K562 (cell line): ENCODE measurements around the gene TGFA. TPM values are rescaled to one million over a fixed set of nuclear protein-coding genes. Genes with fewer than 3 reads are reported as not detected.

Experiments used
- ATAC-seq: fragments of 200-7000 bp; cut with Tn5 transposase; 3 replicates; pipeline ENCODE4 v1.9.1; 2020; ENCODE audit warnings: moderate library complexity
- BruUV-seq: library from RNA; stranded (reverse); fragments of 400-500 nt; replicated peaks from 2 replicates; lab custom pipeline; 2021; lab: Mats Ljungman, UMichigan
- CTCF ChIA-PET: fragments of 300-600 bp; formaldehyde crosslinking; extraction: SDS; loops from one replicate; lab custom pipeline; 2021; ENCODE audit warnings: low intra/inter-chr PET ratio; lab: Yijun Ruan, JAX
- POLR2A ChIA-PET: fragments of 300-600, 350-650 bp; sonication (Branson Sonifier 250); formaldehyde crosslinking; extraction: SDS; loops from one replicate; lab custom pipeline; 2021; ENCODE audit warnings: antibody characterized with exemption, inconsistent platforms; lab: Yijun Ruan, JAX
- DNase-seq, 4 experiments: peaks; one replicate each; pipeline versions ENCODE4 v3.0.0 to v3.0.0-alpha.2; 2011 to 2018; ENCODE audit warnings: low spot score in 3 of 4, mixed read lengths in 3 of 4; ENCODE audit errors: extremely low read depth in 1 of 4
- FAIRE-seq: peaks from 2 replicates; lab custom pipeline; 2011; peaks lifted over from hg19 to GRCh38; lab: Jason Lieb, UNC
- H2AFZ ChIP-seq: 2 replicates; pipeline ENCODE4 v1.6.0; 2011; ENCODE audit warnings: low read depth, low read length, control low read depth, inconsistent platforms
- H3K27ac ChIP-seq: fragments of 200-600 bp; 3 replicates; pipeline ENCODE4 v1.8.0; 2011; ENCODE audit warnings: low read depth, mild to moderate bottlenecking, control low read depth, inconsistent platforms, low read length, moderate library complexity, mixed read lengths; ENCODE audit errors: extremely low read depth
- H3K27me3 ChIP-seq, 2 experiments: fragments of 300-600 bp in 1 of 2; 2 replicates in 1 of 2; 3 replicates in 1 of 2; pipeline versions ENCODE4 v1.6.0 to v1.8.0; 2011; ENCODE audit warnings: inconsistent platforms in 2 of 2, low read length in 2 of 2, mild to moderate bottlenecking in 1 of 2, mixed read lengths in 1 of 2, moderate library complexity in 1 of 2; ENCODE audit not compliant: control insufficient read depth in 2 of 2, insufficient read depth in 2 of 2
- H3K36me3 ChIP-seq: fragments of 300-600 bp; 3 replicates; pipeline ENCODE4 v1.8.0; 2011; ENCODE audit warnings: mild to moderate bottlenecking, low read length, inconsistent platforms; ENCODE audit not compliant: control insufficient read depth, insufficient read depth
- H3K4me1 ChIP-seq, 2 experiments: fragments of 200-600 bp in 1 of 2; replicated peaks in 1 of 2; 2 replicates in 1 of 2; 3 replicates in 1 of 2; pipeline versions ENCODE4 v1.5.1 to v1.8.0; 2011; ENCODE audit warnings: inconsistent platforms in 2 of 2, low read length in 2 of 2, mild to moderate bottlenecking in 1 of 2, mixed read lengths in 1 of 2, moderate library complexity in 1 of 2; ENCODE audit not compliant: control insufficient read depth in 2 of 2, insufficient read depth in 2 of 2
- H3K4me2 ChIP-seq: 2 replicates; pipeline ENCODE4 v1.6.1; 2011; ENCODE audit warnings: low read length, control low read depth, inconsistent platforms, mixed read lengths; ENCODE audit not compliant: insufficient read depth
- H3K4me3 ChIP-seq: fragments of 200-600 bp; sonication (generic), shearing (Covaris generic); 2 replicates; pipeline ENCODE4 v1.5.1; 2016; ENCODE audit warnings: control low read depth, inconsistent platforms
- H3K79me2 ChIP-seq: fragments of 200-600 bp; 3 replicates; pipeline ENCODE4 v1.8.0; 2011; ENCODE audit warnings: low read length, inconsistent platforms; ENCODE audit not compliant: control insufficient read depth, insufficient read depth
- H3K9ac ChIP-seq, 2 experiments: 2 replicates each; pipeline versions ENCODE4 v1.6.0 to v1.6.1; 2011; ENCODE audit warnings: low read depth in 2 of 2, low read length in 2 of 2, control low read depth in 1 of 2, inconsistent platforms in 1 of 2, mild to moderate bottlenecking in 1 of 2, mixed read lengths in 1 of 2; ENCODE audit not compliant: insufficient read depth in 1 of 2
- H3K9me1 ChIP-seq: one replicate; pipeline ENCODE4 v1.6.0; 2011; ENCODE audit warnings: inconsistent platforms, mild to moderate bottlenecking, low read length, moderate library complexity; ENCODE audit not compliant: control insufficient read depth, insufficient read depth
- H3K9me3 ChIP-seq: replicated peaks from 2 replicates; pipeline ENCODE4 v1.5.1; 2011; ENCODE audit warnings: low read depth, low read length, inconsistent platforms; ENCODE audit not compliant: control insufficient read depth, insufficient read depth
- H4K20me1 ChIP-seq: replicated peaks from 2 replicates; pipeline ENCODE4 v1.6.1; 2011; ENCODE audit warnings: low read length, inconsistent platforms, mixed read lengths; ENCODE audit not compliant: control insufficient read depth, insufficient read depth
- DIDO1 ChIP-seq: fragments of 450-650 bp; IDR thresholded peaks from 2 replicates; pipeline ENCODE4 v1.6.1; 2016; ENCODE audit warnings: low read depth, missing biosample characterization, missing genetic modification characterization
- ZBTB11 ChIP-seq, 3 experiments: fragments of 200-800 bp in 1 of 3; fragments of 250-450 bp in 1 of 3; fragments of 450-650 bp in 1 of 3; sonication (Bioruptor Pico) in 1 of 3; sonication (Bioruptor generic) in 1 of 3; formaldehyde crosslinking in 1 of 3; IDR thresholded peaks; 2 replicates each; pipeline versions ENCODE4 v1.6.1 to v1.8.0; 2016 to 2022; ENCODE audit warnings: mild to moderate bottlenecking in 2 of 3, missing genetic modification characterization in 2 of 3, missing compliant biosample characterization in 1 of 3, moderate library complexity in 1 of 3
- WGBS: fragments of 100-300 bp; shearing (Covaris generic); methylation state at CpG from one replicate; pipeline ENCODE4 v1.1.6; 2016; ENCODE audit warnings: low coverage, mixed read lengths; ENCODE audit not compliant: insufficient coverage; ENCODE audit errors: missing lambda C conversion rate; 5-methylcytosine and 5-hydroxymethylcytosine counted together
- in situ Hi-C: fragments of 300-500 bp; cut with MboI; formaldehyde crosslinking; loops from 4 replicates; pipeline ENCODE4 v1.15.0; 2018; ENCODE audit warnings: inconsistent platforms, mixed read lengths
- intact Hi-C: fragments of 100-400 bp; cut with micrococcal nuclease; formaldehyde crosslinking; loops from 2 replicates; pipeline ENCODE4 v1.14.2; 2022
- polyA plus RNA-seq, 8 experiments: library from polyadenylated mRNA; depleted of rRNA in 4 of 8; stranded (reverse) in 5 of 8; unstranded in 3 of 8; fragments of >200 nt; fragmentation: Nextera tagmentation in 2 of 8; fragmentation: Illumina TruSeq in 1 of 8; extraction: Ambion mirVana in 2 of 8; extraction: Trizol in 1 of 8; gene quantifications; 2 replicates each; pipeline versions ENCODE4 v1.2.1 to v1.2.3, GENCODE V29; 2011 to 2014; ENCODE audit warnings: inconsistent platforms in 1 of 8, missing spikeins in 1 of 8
- total RNA-seq, 7 experiments: library from RNA; depleted of rRNA in 6 of 7; stranded (reverse); fragments of >200 nt in 6 of 7; fragmentation: Illumina TruSeq in 2 of 7; extraction: Trizol in 2 of 7; gene quantifications; 2 replicates each; pipeline versions ENCODE4 v1.2.1 to v1.2.3, GENCODE V29; 2011 to 2021; ENCODE audit warnings: low replicate concordance in 1 of 7

Gene TGFA
- total and polyA plus RNA-seq, 9 of the 15 experiments (the other 6 are each of a cell fraction or from before 2014, with no cell fraction given), result not detected

- no peak overlapping the region for H3K4me3 ChIP-seq
- peaks cover 0 to 15% of the 10 kb centered on the region in 2 experiments; a peak in 2 of 5 replicates for H3K4me1 ChIP-seq
- FAIRE-seq (peak; percentile 37), ATAC-seq (no peak), DNase-seq (no peak)
- ChIA-PET POLR2A (no interaction called here), CTCF (no interaction called here)
- H3K9me3 ChIP-seq, result no peaks in the 10 kb centered on the region
- H3K79me2 ChIP-seq, result no peaks in the 10 kb centered on the region
- in situ Hi-C loops, result no loop called here
- no peak overlapping the region for H3K4me2 ChIP-seq
- H3K27ac ChIP-seq, result no peak overlapping the region
- H4K20me1 ChIP-seq, result no peaks in the 10 kb centered on the region
- peaks cover 37 to 55% of the 10 kb centered on the region in 2 experiments for H3K27me3 ChIP-seq
- TF ChIP-seq DIDO1 (tag), result no peak
- no peaks in the 10 kb centered on the region for H3K9me1 ChIP-seq
- intact Hi-C loops, result loop anchor here (5.0 to 10.0 kb wide), 2 partner anchors 63 to 90 kb away; no protein-coding TSS in a partner anchor
- WGBS, result 15% methylated on average over 17 of the region's 18 CpGs
- no TSS peak for BruUV-seq
- H2AFZ ChIP-seq, result no peak overlapping the region
- no peaks in the 10 kb centered on the region for H3K36me3 ChIP-seq
- H3K9ac ChIP-seq, result no peak overlapping the region
These were observed 789 bp upstream of the TGFA start for GRCh38 chr2:70554338-70554892.

- no peak overlapping the region for H3K4me2 ChIP-seq
- ATAC-seq (no peak), FAIRE-seq (no peak), DNase-seq (no peak)
- H2AFZ ChIP-seq, result no peak overlapping the region
- no peak overlapping the region for H3K4me3 ChIP-seq
- H3K9me1 ChIP-seq, result no peaks in the 10 kb centered on the region
- no peak overlapping the region for H3K27ac ChIP-seq
- CTCF ChIA-PET, result interaction anchor here (1.6 kb wide), 1 partner anchor 94 kb away, joined by 4 read pairs; no protein-coding TSS in a partner anchor
- no peak for TF ChIP-seq ZBTB11 (CRISPR knock-in tag; IDR thresholded peaks at IDR 0.05)
- intact Hi-C loops (loop anchor here (5.0 to 10.0 kb wide), 2 partner anchors 64 to 92 kb away; no protein-coding TSS in a partner anchor), in situ Hi-C loops (no loop called here)
- BruUV-seq, result no TSS peak
- H3K36me3 ChIP-seq, result no peaks in the 10 kb centered on the region
- H3K27me3 ChIP-seq, result peaks cover 41 to 57% of the 10 kb centered on the region in 2 experiments
- no peak overlapping the region for H3K9ac ChIP-seq
- 13% methylated on average over 10 of the region's 18 CpGs for WGBS
- H3K4me1 ChIP-seq, result peaks cover 0 to 15% of the 10 kb centered on the region in 2 experiments; a peak in 2 of 5 replicates
- H4K20me1 ChIP-seq, result no peaks in the 10 kb centered on the region
- POLR2A ChIA-PET, result no interaction called here
- H3K79me2 ChIP-seq, result no peaks in the 10 kb centered on the region
- H3K9me3 ChIP-seq, result no peaks in the 10 kb centered on the region
These were observed 367 bp downstream of the TGFA start for GRCh38 chr2:70553334-70553583.
